ENCODE measurements around the gene STK38. TPM values are rescaled to one million over a fixed set of nuclear protein-coding genes. Genes with fewer than 3 reads are reported as not detected.

The STK38 gene
- total and polyA plus RNA-seq, 8 donors: 39.6 to 47.4 (median 42.2) TPM

GRCh38 chr6:36506611-36507010 lies 40.7 kb downstream of the STK38 start:
- TF ChIP-seq CTCF (IDR thresholded peaks at IDR 0.05): no peak
- Histone ChIP-seq H3K27ac (no peak overlapping the region), H3K4me3 (no peak overlapping the region), H3K4me1 (no peaks in the 10 kb centered on the region), H3K36me3 (peaks cover 0 to 87% of the 10 kb centered on the region in 2 donors), H3K27me3 (no peaks in the 10 kb centered on the region), H3K9me3 (no peaks in the 10 kb centered on the region)
- ATAC-seq (no peak), DNase-seq (no peak)
- intact Hi-C loops (cut with DNase I): no loop called here

GRCh38 chr6:36505744-36506534 lies 41.3 kb downstream of the STK38 start:
- no peak for TF ChIP-seq CTCF (IDR thresholded peaks at IDR 0.05)
- H3K4me1 ChIP-seq: no peaks in the 10 kb centered on the region
- no peak overlapping the region for H3K27ac ChIP-seq
- no peaks in the 10 kb centered on the region for H3K9me3 ChIP-seq
- ATAC-seq: no peak
- H3K4me3 ChIP-seq: no peak overlapping the region
- H3K36me3 ChIP-seq: peaks cover 0 to 85% of the 10 kb centered on the region in 2 donors
- no peaks in the 10 kb centered on the region for H3K27me3 ChIP-seq
- DNase-seq: no peak
- intact Hi-C loops (cut with DNase I): no loop called here

- Histone ChIP-seq H3K4me1 (no peaks in the 10 kb centered on the region), H3K27ac (no peak overlapping the region), H3K36me3 (peaks cover 0 to 82% of the 10 kb centered on the region in 2 donors), H3K4me3 (no peak overlapping the region), H3K27me3 (no peaks in the 10 kb centered on the region), H3K9me3 (no peaks in the 10 kb centered on the region)
- DNase-seq (no peak), ATAC-seq (no peak)
- intact Hi-C loops (cut with DNase I): no loop called here
- TF ChIP-seq CTCF (IDR thresholded peaks at IDR 0.05): no peak
Measured at GRCh38 chr6:36504982-36505381, 42.3 kb downstream of the STK38 start.

GRCh38 chr6:36504181-36504580 lies 43.1 kb downstream of the STK38 start:
- no peaks in the 10 kb centered on the region for H3K27me3 ChIP-seq
- peaks cover 0 to 82% of the 10 kb centered on the region in 2 donors for H3K36me3 ChIP-seq
- ATAC-seq: no peak
- no peaks in the 10 kb centered on the region for H3K4me1 ChIP-seq
- TF ChIP-seq CTCF (IDR thresholded peaks at IDR 0.05): no peak
- no peak overlapping the region for H3K27ac ChIP-seq
- H3K9me3 ChIP-seq: no peaks in the 10 kb centered on the region
- no peak overlapping the region for H3K4me3 ChIP-seq
- no peak for DNase-seq
- intact Hi-C loops (cut with DNase I): no loop called here

GRCh38 chr6:36501686-36502085 lies 45.6 kb downstream of the STK38 start:
- H3K4me1 ChIP-seq: no peaks in the 10 kb centered on the region
- H3K4me3 ChIP-seq: no peak overlapping the region
- H3K27me3 ChIP-seq: no peaks in the 10 kb centered on the region
- H3K9me3 ChIP-seq: no peaks in the 10 kb centered on the region
- H3K36me3 ChIP-seq: peaks cover 0 to 84% of the 10 kb centered on the region in 2 donors
- ATAC-seq (no peak), DNase-seq (no peak)
- no peak for TF ChIP-seq CTCF (IDR thresholded peaks at IDR 0.05)
- intact Hi-C loops (cut with DNase I): no loop called here
- no peak overlapping the region for H3K27ac ChIP-seq
